GM12878 (cell line): ENCODE data around the gene TCP11. TPM values are rescaled to one million over a fixed set of nuclear protein-coding genes. Genes with fewer than 3 reads are reported as not detected.

Experiments used
- ATAC-seq: fragments of 200-7000 bp; cut with Tn5 transposase; 3 replicates; pipeline ENCODE4 v1.9.1; 2020; ENCODE audit warnings: mild to moderate bottlenecking, moderate library complexity
- BruUV-seq: library from RNA; stranded (reverse); fragments of 400-500 nt; replicated peaks from 2 replicates; lab custom pipeline; 2021; lab: Mats Ljungman, UMichigan
- CTCF ChIA-PET: fragments of 300-600 bp; sonication (Branson Sonifier 250); formaldehyde crosslinking; extraction: SDS; loops from one replicate; lab custom pipeline; 2021; ENCODE audit warnings: inconsistent platforms; lab: Yijun Ruan, JAX
- POLR2A ChIA-PET: fragments of 350-600 bp; formaldehyde crosslinking; extraction: SDS; loops from one replicate; lab custom pipeline; 2021; ENCODE audit warnings: inconsistent platforms; lab: Charles Lee
- RAD21 ChIA-PET: fragments of 300-600 bp; sonication (Branson Sonifier 250); formaldehyde crosslinking; loops from one replicate; lab custom pipeline; 2023; ENCODE audit warnings: antibody characterized with exemption; ENCODE audit not compliant: unreplicated experiment; lab: Charles Lee
- SMC1A ChIA-PET: fragments of 300-600 bp; sonication (Branson Sonifier 250); formaldehyde crosslinking; loops from one replicate; lab custom pipeline; 2023; ENCODE audit not compliant: unreplicated experiment, uncharacterized antibody; lab: Charles Lee
- DNase-seq: peaks from one replicate; pipeline ENCODE4 v3.0.0-alpha.2; 2011; ENCODE audit warnings: low read depth, low spot score
- FAIRE-seq: peaks from 3 replicates; lab custom pipeline; 2011; peaks lifted over from hg19 to GRCh38; lab: Jason Lieb, UNC
- H2AFZ ChIP-seq: 2 replicates; pipeline ENCODE4 v1.6.0; 2011; ENCODE audit warnings: low read depth, low read length, control low read depth; ENCODE audit not compliant: control insufficient read depth
- H3K27ac ChIP-seq: 2 replicates; pipeline ENCODE4 v1.5.1; 2011; ENCODE audit warnings: control low read depth; ENCODE audit not compliant: control insufficient read depth, insufficient read depth
- H3K27me3 ChIP-seq, 2 experiments: replicated peaks in 1 of 2; 2 replicates each; pipeline versions ENCODE4 v1.6.0 to v1.6.1; 2011; ENCODE audit warnings: low read length in 1 of 2; ENCODE audit not compliant: control insufficient read depth in 2 of 2, insufficient read depth in 2 of 2
- H3K36me3 ChIP-seq, 2 experiments: 2 replicates each; pipeline ENCODE4 v1.5.1; 2011; ENCODE audit warnings: low read length in 1 of 2; ENCODE audit not compliant: control insufficient read depth in 2 of 2, insufficient read depth in 2 of 2
- H3K4me1 ChIP-seq: 2 replicates; pipeline ENCODE4 v1.6.1; 2011; ENCODE audit warnings: mild to moderate bottlenecking, low read length, moderate library complexity, mixed read lengths; ENCODE audit not compliant: control insufficient read depth, insufficient read depth
- H3K4me2 ChIP-seq: 2 replicates; pipeline ENCODE4 v1.6.0; 2011; ENCODE audit warnings: control low read depth; ENCODE audit not compliant: control insufficient read depth, insufficient read depth
- H3K4me3 ChIP-seq: fragments of 200-600 bp; sonication (generic); 2 replicates; pipeline ENCODE4 v1.5.1; 2016
- H3K79me2 ChIP-seq: 2 replicates; pipeline ENCODE4 v1.6.0; 2011; ENCODE audit warnings: low read length; ENCODE audit not compliant: control insufficient read depth, insufficient read depth
- H3K9ac ChIP-seq: 2 replicates; pipeline ENCODE4 v1.8.0; 2011; ENCODE audit warnings: low read length, control low read depth, mixed read lengths; ENCODE audit not compliant: control insufficient read depth, insufficient read depth
- H3K9me3 ChIP-seq: replicated peaks from 3 replicates; pipeline ENCODE4 v1.5.1; 2011; ENCODE audit warnings: mild to moderate bottlenecking, low read length; ENCODE audit not compliant: control insufficient read depth, insufficient read depth
- H4K20me1 ChIP-seq: 2 replicates; pipeline ENCODE4 v1.6.0; 2011; ENCODE audit not compliant: control insufficient read depth, insufficient read depth
- ASH2L ChIP-seq: fragments of 300-600, 200-600 bp; sonication (generic); IDR thresholded peaks from 2 replicates; pipeline ENCODE4 v1.6.1; 2017; ENCODE audit warnings: low read depth, mild to moderate bottlenecking, borderline replicate concordance
- BACH1 ChIP-seq: fragments of 450-650 bp; IDR thresholded peaks from 2 replicates; pipeline ENCODE4 v1.6.1; 2017; ENCODE audit warnings: mild to moderate bottlenecking, borderline replicate concordance
- BRCA1 ChIP-seq: IDR thresholded peaks from 2 replicates; pipeline ENCODE4 v1.6.1; 2011; ENCODE audit warnings: low read depth, low read length, improper control_type of control experiment
- CEBPB ChIP-seq, 2 experiments: fragments of 150-350 bp in 1 of 2; IDR thresholded peaks; 2 replicates each; pipeline ENCODE4 v1.6.1; 2012 to 2014; ENCODE audit warnings: low read depth in 2 of 2, low read length in 2 of 2, borderline replicate concordance in 1 of 2, inconsistent platforms in 1 of 2
- MEF2B ChIP-seq: fragments of 450-650 bp; IDR thresholded peaks from 2 replicates; pipeline ENCODE4 v1.6.1; 2018; ENCODE audit warnings: mild to moderate bottlenecking, moderate library complexity; ENCODE audit not compliant: partially characterized antibody, poor library complexity, severe bottlenecking
- MYC ChIP-seq: IDR thresholded peaks from 2 replicates; pipeline ENCODE4 v1.6.1; 2011; ENCODE audit warnings: mild to moderate bottlenecking, low read length, moderate library complexity, inconsistent platforms; ENCODE audit not compliant: insufficient read depth, insufficient replicate concordance, insufficient read length, severe bottlenecking
- SMAD5 ChIP-seq: IDR thresholded peaks from 2 replicates; pipeline ENCODE4 v1.6.1; 2016; ENCODE audit warnings: antibody characterized with exemption, low read depth
- SREBF1 ChIP-seq: IDR thresholded peaks from 2 replicates; pipeline ENCODE4 v1.6.1; 2012; ENCODE audit warnings: mild to moderate bottlenecking, low read length
- SUZ12 ChIP-seq: fragments of 200-600 bp; sonication (generic); IDR thresholded peaks from one replicate; pipeline ENCODE4 v1.6.1; 2018; ENCODE audit warnings: antibody characterized with exemption, mild to moderate bottlenecking; ENCODE audit not compliant: unreplicated experiment
- TARDBP ChIP-seq: IDR thresholded peaks from 2 replicates; pipeline ENCODE4 v1.6.1; 2016; ENCODE audit warnings: borderline replicate concordance
- ZNF274 ChIP-seq: IDR thresholded peaks from one replicate; pipeline ENCODE4 v1.8.0; 2011; ENCODE audit not compliant: insufficient read length, insufficient read depth
- ZNF622 ChIP-seq: fragments of 450-650 bp; IDR thresholded peaks from 2 replicates; pipeline ENCODE4 v1.6.1; 2017; ENCODE audit warnings: mild to moderate bottlenecking, inconsistent platforms
- WGBS: methylation state at CpG from one replicate; pipeline ENCODE4 v1.1.6; 2016; ENCODE audit warnings: low lambda C conversion rate; ENCODE audit not compliant: insufficient replicate concordance, insufficient coverage; ENCODE audit errors: missing lambda C conversion rate; 5-methylcytosine and 5-hydroxymethylcytosine counted together
- in situ Hi-C: fragments of 300-500 bp; cut with MboI; formaldehyde crosslinking; loops from 9 replicates; pipeline ENCODE4 v1.14.3; 2018; ENCODE audit warnings: mixed read lengths
- intact Hi-C: fragments of 100-400 bp; cut with micrococcal nuclease; formaldehyde crosslinking; loops from one replicate; pipeline ENCODE4 v1.14.2; 2022; ENCODE audit not compliant: unreplicated experiment
- polyA plus RNA-seq, 11 experiments: library from polyadenylated mRNA; depleted of rRNA in 4 of 11; unstranded in 6 of 11; stranded (reverse) in 5 of 11; fragments of >200 nt; fragmentation: Nextera tagmentation in 4 of 11; fragmentation: Illumina TruSeq in 1 of 11; extraction: Ambion mirVana in 4 of 11; extraction: Trizol in 1 of 11; gene quantifications; 1 replicate in 1 of 11; 2 replicates in 10 of 11; pipeline versions ENCODE4 v1.2.1 to v1.2.3, GENCODE V29; 2011 to 2016; ENCODE audit warnings: inconsistent platforms in 2 of 11, missing spikeins in 2 of 11, low read depth in 1 of 11
- total RNA-seq, 4 experiments: library from RNA; depleted of rRNA in 3 of 4; stranded (reverse); fragments of >200 nt in 3 of 4; fragmentation: Illumina TruSeq in 1 of 4; extraction: Trizol in 1 of 4; gene quantifications; 2 replicates each; pipeline versions ENCODE4 v1.2.1 to v1.2.3, GENCODE V29; 2013 to 2021

Gene TCP11
- total and polyA plus RNA-seq, 10 of the 15 experiments (the other 5 are each of a cell fraction or from before 2014, with no cell fraction given), result not detected

DNA sequence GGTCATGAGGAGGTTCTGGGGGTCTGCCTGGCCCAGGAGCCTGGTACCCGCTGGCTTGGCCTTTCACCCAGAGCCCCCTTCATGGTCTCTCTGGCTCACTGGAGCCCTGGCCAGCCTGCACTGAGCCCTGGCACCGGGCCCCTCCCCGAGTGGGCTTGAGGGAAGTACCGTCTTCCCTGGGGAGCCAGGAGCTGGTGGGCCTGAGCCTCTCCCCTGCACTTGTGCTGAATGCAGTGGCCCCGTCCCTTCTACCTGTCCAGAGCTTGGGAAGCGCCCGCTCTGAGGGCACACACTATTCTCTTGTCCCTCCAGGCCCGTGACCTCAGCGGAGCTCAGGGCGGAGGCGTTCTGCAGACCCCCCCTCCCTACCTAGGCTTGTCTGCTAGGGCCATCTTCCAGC is 62.2 kb downstream of the TCP11 start:
- Histone ChIP-seq H3K9ac (no peak overlapping the region), H3K27me3 (no peaks in the 10 kb centered on the region), H3K9me3 (no peaks in the 10 kb centered on the region), H3K4me3 (no peak overlapping the region), H3K4me1 (no peaks in the 10 kb centered on the region), H3K27ac (no peak overlapping the region), H4K20me1 (no peaks in the 10 kb centered on the region), H3K4me2 (no peak overlapping the region), H3K36me3 (no peaks in the 10 kb centered on the region; a peak in 2 of 4 replicates), H2AFZ (no peak overlapping the region), H3K79me2 (no peaks in the 10 kb centered on the region)
- intact Hi-C loops (no loop called here), in situ Hi-C loops (no loop called here)
- ChIA-PET CTCF (no interaction called here), SMC1A (no interaction called here), RAD21 (no interaction called here), POLR2A (no interaction called here)
- FAIRE-seq (no peak), ATAC-seq (no peak), DNase-seq (no peak)
- WGBS, result 84% methylated on average over 11 of the region's 11 CpGs
- no TSS peak for BruUV-seq
- no peak for TF ChIP-seq SMAD5
- TF ChIP-seq SREBF1, result no peak
- no peak for TF ChIP-seq ZNF274
- TF ChIP-seq MYC, result no peak
- no peak for TF ChIP-seq MEF2B
- no peak for TF ChIP-seq ZNF622
- TF ChIP-seq SUZ12, result no peak
- TF ChIP-seq CEBPB (IDR thresholded peaks at IDR 0.05; ENCODE audit: borderline replicate concordance in 1 of 2, low read depth in 2 of 2, low read length in 2 of 2), result no peak
- TF ChIP-seq BRCA1, result no peak
- no peak for TF ChIP-seq TARDBP
- TF ChIP-seq BACH1, result no peak
- no peak for TF ChIP-seq ASH2L
